ENCODE measurements around the gene ZNF366.
"Not testable (repeated sequence)": the region's sequence is repeated elsewhere in the genome, so short reads cannot be mapped to it uniquely, and the experiment has no call there.

Gene ZNF366

GRCh38 chr5:72407541-72407940, 99.7 kb downstream of the ZNF366 start:
- no peak for DNase-seq (ENCODE audit: low read depth in 2 of 2)

GRCh38 chr5:72407078-72407477, 100.1 kb downstream of the ZNF366 start:
- DNase-seq (ENCODE audit: low read depth in 2 of 2): no peak

- not testable (repeated sequence) for DNase-seq (ENCODE audit: low read depth in 2 of 2)
These were observed 102.4 kb downstream of the ZNF366 start for GRCh38 chr5:72404771-72405170.

GRCh38 chr5:72402959-72403628, 104.1 kb downstream of the ZNF366 start:
- DNase-seq (ENCODE audit: low read depth in 2 of 2): no peak

- DNase-seq (ENCODE audit: low read depth in 2 of 2): no peak
These were observed 104.8 kb downstream of the ZNF366 start for GRCh38 chr5:72402381-72402890.

- DNase-seq (ENCODE audit: low read depth in 2 of 2): no peak
These were observed 106.3 kb downstream of the ZNF366 start for GRCh38 chr5:72400950-72401349.

GRCh38 chr5:72397836-72398235, 109.4 kb downstream of the ZNF366 start:
- no peak for DNase-seq (ENCODE audit: low read depth in 2 of 2)

- no peak for DNase-seq (ENCODE audit: low read depth in 2 of 2)
These were observed 112.5 kb downstream of the ZNF366 start for GRCh38 chr5:72394688-72395087.

GRCh38 chr5:72393052-72393451, 114.2 kb downstream of the ZNF366 start:
- no peak for DNase-seq (ENCODE audit: low read depth in 2 of 2)
